ENCODE results near the gene CCNL1.
"Not testable (repeated sequence)": the region's sequence is repeated elsewhere in the genome, so short reads cannot be mapped to it uniquely, and the experiment has no call there.

Gene CCNL1

GRCh38 chr3:157122116-157122515 lies 37.8 kb downstream of the CCNL1 start:
- DNase-seq, result no peak

- DNase-seq, result no peak
Observed at GRCh38 chr3:157121522-157121921, 38.4 kb downstream of the CCNL1 start.

GRCh38 chr3:157120071-157120892 lies 39.7 kb downstream of the CCNL1 start:
- DNase-seq, result no peak

- no peak for DNase-seq
Observed at GRCh38 chr3:157119369-157119951, 40.5 kb downstream of the CCNL1 start.

- no peak for DNase-seq
Observed at GRCh38 chr3:157117875-157118654, 41.9 kb downstream of the CCNL1 start.

GRCh38 chr3:157117206-157117605 lies 42.7 kb downstream of the CCNL1 start:
- DNase-seq, result no peak

GRCh38 chr3:157116017-157116416 lies 43.9 kb downstream of the CCNL1 start:
- DNase-seq, result no peak

GRCh38 chr3:157115069-157116006 lies 44.6 kb downstream of the CCNL1 start:
- no peak for DNase-seq

- no peak for DNase-seq
Observed at GRCh38 chr3:157113832-157114505, 46.0 kb downstream of the CCNL1 start.

GRCh38 chr3:157112536-157112935 lies 47.4 kb downstream of the CCNL1 start:
- no peak for DNase-seq

GRCh38 chr3:157111518-157111917 lies 48.4 kb downstream of the CCNL1 start:
- DNase-seq, result no peak

- DNase-seq, result no peak
Observed at GRCh38 chr3:157110761-157111278, 49.1 kb downstream of the CCNL1 start.

- no peak for DNase-seq
Observed at GRCh38 chr3:157109267-157110141, 50.4 kb downstream of the CCNL1 start.

- no peak for DNase-seq
Observed at GRCh38 chr3:157107644-157108133, 52.3 kb downstream of the CCNL1 start.

- no peak for DNase-seq
Observed at GRCh38 chr3:157107037-157107436, 52.9 kb downstream of the CCNL1 start.

- DNase-seq, result no peak
Observed at GRCh38 chr3:157104928-157105652, 54.9 kb downstream of the CCNL1 start.

GRCh38 chr3:157104521-157104920 lies 55.4 kb downstream of the CCNL1 start:
- no peak for DNase-seq

GRCh38 chr3:157103860-157104259 lies 56.1 kb downstream of the CCNL1 start:
- no peak for DNase-seq

GRCh38 chr3:157103280-157103679 lies 56.7 kb downstream of the CCNL1 start:
- no peak for DNase-seq

GRCh38 chr3:157102595-157102994 lies 57.4 kb downstream of the CCNL1 start:
- DNase-seq, result not testable (repeated sequence)

Measured in NCI-H1092 treated with DMSO at 0.1 percent for 48 hours (cell line).